ELF-1 (cell line): ENCODE measurements around the gene TNNI2.

ENCODE experiments used
- DNase-seq: peaks from one replicate; pipeline ENCODE4 v3.0.0-alpha.2; 2016; ENCODE audit warnings: low read depth, low spot score

Gene TNNI2

GRCh38 chr11:1860108-1860507, 21.3 kb downstream of the TNNI2 start:
- no peak for DNase-seq

- DNase-seq = no peak
Observed at GRCh38 chr11:1861435-1862411, 22.9 kb downstream of the TNNI2 start.

GRCh38 chr11:1862588-1863351, 24.0 kb downstream of the TNNI2 start:
- DNase-seq = peak; percentile 42

- peak; percentile 94 for DNase-seq
Observed at GRCh38 chr11:1863352-1864216, 24.8 kb downstream of the TNNI2 start.

- no peak for DNase-seq
Observed at GRCh38 chr11:1864231-1864630, 25.4 kb downstream of the TNNI2 start.

GRCh38 chr11:1864831-1865665, 26.3 kb downstream of the TNNI2 start:
- no peak for DNase-seq

- no peak for DNase-seq
Observed at GRCh38 chr11:1866226-1866625, 27.4 kb downstream of the TNNI2 start.

GRCh38 chr11:1866776-1867175, 28.0 kb downstream of the TNNI2 start:
- DNase-seq = no peak

GRCh38 chr11:1867381-1867780, 28.6 kb downstream of the TNNI2 start:
- no peak for DNase-seq

- DNase-seq = no peak
Observed at GRCh38 chr11:1868056-1868635, 29.4 kb downstream of the TNNI2 start.

- DNase-seq = no peak
Observed at GRCh38 chr11:1868636-1869291, 30.0 kb downstream of the TNNI2 start.

GRCh38 chr11:1869427-1870325, 30.9 kb downstream of the TNNI2 start:
- peak; percentile 53 for DNase-seq

GRCh38 chr11:1870326-1870696, 31.5 kb downstream of the TNNI2 start:
- no peak for DNase-seq

- DNase-seq = peak; percentile 24
Observed at GRCh38 chr11:1870721-1871466, 32.1 kb downstream of the TNNI2 start.

- DNase-seq = no peak
Observed at GRCh38 chr11:1871531-1871930, 32.8 kb downstream of the TNNI2 start.

- no peak for DNase-seq
Observed at GRCh38 chr11:1872267-1872985, 33.6 kb downstream of the TNNI2 start.

GRCh38 chr11:1873048-1873812, 34.4 kb downstream of the TNNI2 start:
- no peak for DNase-seq
